Nephron (organoid): ENCODE results near the gene ATP5F1C.

Experiments
- H3K27ac Mint-ChIP-seq, 3 experiments: 2 replicates each; pipeline ENCODE4 v1.8.0; 2020; ENCODE audit warnings: mixed read lengths in 3 of 3, mild to moderate bottlenecking in 2 of 3, moderate library complexity in 1 of 3
- H3K27me3 Mint-ChIP-seq: 2 replicates; pipeline ENCODE4 v1.8.0; 2021; ENCODE audit warnings: low read depth, mild to moderate bottlenecking, moderate library complexity, mixed read lengths
- H3K36me3 Mint-ChIP-seq: 2 replicates; pipeline ENCODE4 v1.8.0; 2020; ENCODE audit warnings: low read depth, mixed read lengths
- H3K4me1 Mint-ChIP-seq: 2 replicates; pipeline ENCODE4 v1.8.0; 2020; ENCODE audit warnings: mixed read lengths
- H3K4me3 Mint-ChIP-seq, 3 experiments: 2 replicates each; pipeline ENCODE4 v1.8.0; 2020; ENCODE audit warnings: mild to moderate bottlenecking in 3 of 3, mixed read lengths in 3 of 3, moderate library complexity in 2 of 3
- H3K9me3 Mint-ChIP-seq: 2 replicates; pipeline ENCODE4 v1.8.0; 2020; ENCODE audit warnings: mixed read lengths
- CTCF ChIP-seq, 3 experiments: fragments of 200-600 bp; sonication (generic); IDR thresholded peaks; one replicate each; pipeline ENCODE4 v1.5.0; 2021; ENCODE audit warnings: antibody characterized with exemption in 3 of 3; ENCODE audit not compliant: unreplicated experiment in 3 of 3

ATP5F1C gene

GRCh38 chr10:7846591-7846990, 58.6 kb downstream of the ATP5F1C start:
- no peaks in the 10 kb centered on the region for H3K27me3 Mint-ChIP-seq

DNA sequence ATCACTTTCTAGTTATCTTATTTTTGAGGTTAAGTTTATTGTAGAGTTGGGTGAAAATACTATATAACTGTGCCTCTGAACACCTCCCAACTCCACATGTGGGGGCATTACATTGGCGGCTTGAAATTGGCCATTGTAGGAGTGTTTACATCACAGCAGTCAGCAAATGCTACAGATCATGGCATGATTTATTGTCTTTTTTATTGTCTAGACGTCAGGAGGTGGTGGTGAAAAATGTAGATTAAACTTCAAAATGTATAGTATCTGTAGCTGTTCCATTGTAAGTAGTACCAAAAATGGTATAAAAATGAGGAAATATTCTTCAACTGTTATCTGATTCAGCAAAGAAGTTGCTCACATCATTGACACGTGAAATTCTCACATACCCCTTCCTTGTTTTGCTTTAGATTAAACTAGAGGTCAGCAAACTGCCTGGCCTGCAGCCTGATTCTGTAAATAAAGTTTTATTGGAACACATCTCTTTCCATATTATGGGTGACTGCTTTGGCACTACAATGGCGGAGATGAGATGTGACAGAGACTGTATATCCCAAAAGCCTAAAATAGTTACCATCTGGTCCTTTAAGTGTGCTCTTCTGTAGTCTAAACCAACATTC, 65.4 kb downstream of the ATP5F1C start:
- Mint-ChIP-seq H3K27ac (peak overlapping the region in 1 of 3 experiments; percentile 78), H3K4me3 (no peak overlapping the region), H3K9me3 (peaks cover 3% of the 10 kb centered on the region), H3K4me1 (peaks cover 35% of the 10 kb centered on the region), H3K36me3 (peaks cover 13% of the 10 kb centered on the region), H3K27me3 (no peaks in the 10 kb centered on the region)
- no peak for TF ChIP-seq CTCF (IDR thresholded peaks at IDR 0.05; ENCODE audit: unreplicated experiment in 3 of 3)

More at GRCh38 chr10:7846591-7846990, 58.6 kb downstream of the ATP5F1C start:
- Mint-ChIP-seq H3K27ac (no peak overlapping the region), H3K4me1 (no peaks in the 10 kb centered on the region), H3K4me3 (no peak overlapping the region), H3K9me3 (no peaks in the 10 kb centered on the region), H3K36me3 (peaks cover 4% of the 10 kb centered on the region)
- no peak for TF ChIP-seq CTCF (IDR thresholded peaks at IDR 0.05; ENCODE audit: unreplicated experiment in 3 of 3)

GRCh38 chr10:7853890-7854289, 65.9 kb downstream of the ATP5F1C start:
- peaks cover 6% of the 10 kb centered on the region for H3K9me3 Mint-ChIP-seq
- H3K36me3 Mint-ChIP-seq, result peaks cover 18% of the 10 kb centered on the region
- no peak for TF ChIP-seq CTCF (IDR thresholded peaks at IDR 0.05; ENCODE audit: unreplicated experiment in 3 of 3)
- no peak overlapping the region for H3K4me3 Mint-ChIP-seq
- H3K4me1 Mint-ChIP-seq, result peaks cover 37% of the 10 kb centered on the region
- H3K27me3 Mint-ChIP-seq, result no peaks in the 10 kb centered on the region
- H3K27ac Mint-ChIP-seq, result peak overlapping the region; percentile 29 to 87 (median 78)

- peak overlapping the region in 2 of 3 experiments; percentile 29 to 78 for H3K27ac Mint-ChIP-seq
- H3K4me1 Mint-ChIP-seq, result peaks cover 37% of the 10 kb centered on the region
- no peak for TF ChIP-seq CTCF (IDR thresholded peaks at IDR 0.05; ENCODE audit: unreplicated experiment in 3 of 3)
- H3K27me3 Mint-ChIP-seq, result no peaks in the 10 kb centered on the region
- H3K9me3 Mint-ChIP-seq, result peaks cover 11% of the 10 kb centered on the region
- H3K4me3 Mint-ChIP-seq, result no peak overlapping the region
- H3K36me3 Mint-ChIP-seq, result peaks cover 25% of the 10 kb centered on the region
Observed at GRCh38 chr10:7855205-7855604, 67.2 kb downstream of the ATP5F1C start.

DNA sequence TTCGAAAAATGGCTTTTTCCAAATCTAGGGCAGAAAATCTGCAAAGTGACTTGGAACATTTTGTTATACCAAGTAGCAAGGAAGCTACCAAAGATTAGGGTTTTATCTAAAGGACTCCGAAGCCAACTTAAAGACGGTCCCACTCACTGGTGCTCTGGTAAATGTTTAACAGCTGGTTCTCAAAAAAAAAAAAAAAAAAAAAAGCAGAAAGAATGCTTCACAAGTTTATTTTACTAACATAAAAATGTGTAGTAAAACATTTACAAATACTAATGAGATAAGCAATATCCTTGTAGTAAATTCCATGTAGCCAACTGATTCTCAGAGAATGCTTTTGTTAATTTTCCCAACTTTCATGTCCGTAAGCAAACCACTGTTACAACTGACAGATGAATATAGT, 68.7 kb downstream of the ATP5F1C start:
- peaks cover 37% of the 10 kb centered on the region for H3K4me1 Mint-ChIP-seq
- peaks cover 18% of the 10 kb centered on the region for H3K9me3 Mint-ChIP-seq

More for the DNA sequence above, 68.7 kb downstream of the ATP5F1C start:
- Mint-ChIP-seq H3K27ac (peak overlapping the region; percentile 88 to 97 (median 88)), H3K27me3 (no peaks in the 10 kb centered on the region), H3K36me3 (peaks cover 31% of the 10 kb centered on the region), H3K4me3 (peak overlapping the region in 2 of 3 experiments; percentile 27 to 40)
- no peak for TF ChIP-seq CTCF (IDR thresholded peaks at IDR 0.05; ENCODE audit: unreplicated experiment in 3 of 3)
